Small intestine (tissue), 7 donors: ENCODE data around the gene ZNF609. TPM values are rescaled to one million over a fixed set of nuclear protein-coding genes. Genes with fewer than 3 reads are reported as not detected.
"Not testable (repeated sequence)": the region's sequence is repeated elsewhere in the genome, so short reads cannot be mapped to it uniquely, and the experiment has no call there.

Source experiments
- DNase-seq, 2 donors: peaks; one replicate each; pipeline versions ENCODE4 v3.0.0 to v3.0.0-alpha.2; 2013
- FAIRE-seq: peaks from 2 replicates; lab custom pipeline; 2012; peaks lifted over from hg19 to GRCh38; lab: Jason Lieb, UNC
- H3K27ac ChIP-seq, 3 donors: one replicate each; pipeline ENCODE4 v1.5.1; 2013; ENCODE audit warnings: low read length in 2 of 3, mild to moderate bottlenecking in 2 of 3, control low read depth in 1 of 3, inconsistent platforms in 1 of 3, low read depth in 1 of 3, moderate library complexity in 1 of 3
- H3K27me3 ChIP-seq, 3 donors: one replicate each; pipeline ENCODE4 v1.6.1; 2013; ENCODE audit warnings: low read length in 3 of 3, inconsistent platforms in 1 of 3; ENCODE audit not compliant: control insufficient read depth in 3 of 3, insufficient read depth in 3 of 3
- H3K36me3 ChIP-seq, 3 donors: one replicate each; pipeline ENCODE4 v1.6.1; 2013; ENCODE audit warnings: low read length in 3 of 3, inconsistent platforms in 1 of 3, low read depth in 1 of 3, mild to moderate bottlenecking in 1 of 3, moderate library complexity in 1 of 3; ENCODE audit not compliant: control insufficient read depth in 3 of 3, insufficient read depth in 2 of 3
- H3K4me1 ChIP-seq, 3 donors: one replicate each; pipeline ENCODE4 v1.6.1; 2013; ENCODE audit warnings: low read length in 2 of 3, inconsistent platforms in 1 of 3, low read depth in 1 of 3, mild to moderate bottlenecking in 1 of 3, moderate library complexity in 1 of 3; ENCODE audit not compliant: control insufficient read depth in 3 of 3, insufficient read depth in 2 of 3
- H3K4me3 ChIP-seq, 3 donors: one replicate each; pipeline ENCODE4 v1.5.1; 2013; ENCODE audit warnings: low read length in 3 of 3, control low read depth in 1 of 3, inconsistent platforms in 1 of 3, low read depth in 1 of 3, mild to moderate bottlenecking in 1 of 3, moderate library complexity in 1 of 3
- H3K9me3 ChIP-seq, 2 donors: one replicate each; pipeline ENCODE4 v1.6.1; 2013; ENCODE audit warnings: low read depth in 1 of 2, low read length in 1 of 2; ENCODE audit not compliant: control insufficient read depth in 2 of 2, insufficient read depth in 1 of 2
- WGBS, 3 donors: extraction: QIAGEN DNeasy Blood & Tissue Kit; methylation state at CpG; one replicate each; pipeline ENCODE4 v1.1.7; 2013; 5-methylcytosine and 5-hydroxymethylcytosine counted together
- polyA plus RNA-seq, 4 donors: library from polyadenylated mRNA; stranded (reverse) in 3 of 4; unstranded in 1 of 4; fragments of 200-250 nt in 3 of 4; fragments of 120-200 nt in 1 of 4; gene quantifications; one replicate each; pipeline versions ENCODE4 v1.2.1 to v1.2.3, GENCODE V29; 2013
- donor health status: healthy with polysubstance abuse.
- donor health status: control.
- donor health status: control.
- donor health status: Bipolar disorder and iron deficiency.
- donor health status: healthy.

ZNF609 gene
- polyA plus RNA-seq, 4 donors: 6.8 to 22.5 (median 8.4) TPM

- 71 to 77% (median 77%) methylated on average over 4 of the region's 4 CpGs for WGBS, 3 donors
- Histone ChIP-seq H3K4me3 (no peak overlapping the region), H3K27me3 (no peaks in the 10 kb centered on the region), H3K9me3 (no peaks in the 10 kb centered on the region), H3K27ac (no peak overlapping the region), H3K4me1 (peaks cover 0 to 6% (median 0%) of the 10 kb centered on the region in 3 donors), H3K36me3 (peaks cover 0 to 28% (median 0%) of the 10 kb centered on the region in 3 donors)
- FAIRE-seq (no peak), DNase-seq (no peak)
Observed at GRCh38 chr15:64480891-64481290, 20.5 kb downstream of the ZNF609 start.

- FAIRE-seq: no peak
Observed at GRCh38 chr15:64483749-64484148, 23.4 kb downstream of the ZNF609 start.

GRCh38 chr15:64485796-64486195, 25.4 kb downstream of the ZNF609 start:
- no peak for DNase-seq

More at GRCh38 chr15:64483749-64484148, 23.4 kb downstream of the ZNF609 start:
- H3K4me1 ChIP-seq: peaks cover 0 to 6% (median 0%) of the 10 kb centered on the region in 3 donors
- H3K9me3 ChIP-seq: no peaks in the 10 kb centered on the region
- H3K27ac ChIP-seq: no peak overlapping the region
- H3K27me3 ChIP-seq: no peaks in the 10 kb centered on the region
- no peak for DNase-seq
- H3K36me3 ChIP-seq: peaks cover 0 to 30% (median 0%) of the 10 kb centered on the region in 3 donors
- H3K4me3 ChIP-seq: no peak overlapping the region

GRCh38 chr15:64490598-64491259, 30.4 kb downstream of the ZNF609 start:
- H3K27me3 ChIP-seq: no peaks in the 10 kb centered on the region
- no peaks in the 10 kb centered on the region for H3K4me1 ChIP-seq
- H3K9me3 ChIP-seq: no peaks in the 10 kb centered on the region
- H3K27ac ChIP-seq: no peak overlapping the region
- FAIRE-seq (no peak), DNase-seq (no peak)
- H3K36me3 ChIP-seq: peaks cover 0 to 21% (median 0%) of the 10 kb centered on the region in 3 donors
- H3K4me3 ChIP-seq: no peak overlapping the region

More at GRCh38 chr15:64485796-64486195, 25.4 kb downstream of the ZNF609 start:
- Histone ChIP-seq H3K27me3 (no peaks in the 10 kb centered on the region), H3K4me3 (no peak overlapping the region), H3K4me1 (peaks cover 0 to 6% (median 0%) of the 10 kb centered on the region in 3 donors), H3K27ac (no peak overlapping the region), H3K36me3 (peaks cover 0 to 30% (median 0%) of the 10 kb centered on the region in 3 donors), H3K9me3 (no peaks in the 10 kb centered on the region)
- FAIRE-seq: no peak

- 80 to 91% (median 84%) methylated on average over 2 of the region's 2 CpGs for WGBS, 3 donors
- DNase-seq: no peak
- Histone ChIP-seq H3K27ac (no peak overlapping the region), H3K4me1 (no peaks in the 10 kb centered on the region), H3K36me3 (peaks cover 0 to 21% (median 0%) of the 10 kb centered on the region in 3 donors), H3K4me3 (no peak overlapping the region), H3K9me3 (no peaks in the 10 kb centered on the region), H3K27me3 (no peaks in the 10 kb centered on the region)
- FAIRE-seq: no peak
Observed at GRCh38 chr15:64493641-64494040, 33.3 kb downstream of the ZNF609 start.

- not testable (repeated sequence) for H3K27me3 ChIP-seq, FAIRE-seq, H3K27ac ChIP-seq, H3K9me3 ChIP-seq, H3K4me1 ChIP-seq, H3K4me3 ChIP-seq, DNase-seq
- H3K36me3 ChIP-seq: peaks cover 0 to 27% (median 4%) of the 10 kb centered on the region in 3 donors
- 95 to 99% (median 97%) methylated on average over 2 of the region's 2 CpGs for WGBS, 3 donors
Observed at GRCh38 chr15:64495968-64496367, 35.6 kb downstream of the ZNF609 start.

- WGBS, 3 donors: 49 to 53% (median 53%) methylated on average over 3 of the region's 3 CpGs
Observed at GRCh38 chr15:64500695-64501395, 40.5 kb downstream of the ZNF609 start.

GRCh38 chr15:64501396-64501715, 41.0 kb downstream of the ZNF609 start:
- DNase-seq: no peak
- no peak for FAIRE-seq
- H3K9me3 ChIP-seq: no peaks in the 10 kb centered on the region
- peaks cover 0 to 13% (median 9%) of the 10 kb centered on the region in 3 donors for H3K4me1 ChIP-seq
- WGBS, 3 donors: 75 to 92% (median 83%) methylated on average over 1 of the region's 1 CpG
- H3K4me3 ChIP-seq: no peak overlapping the region
- H3K27me3 ChIP-seq: no peaks in the 10 kb centered on the region
- H3K27ac ChIP-seq: no peak overlapping the region
- H3K36me3 ChIP-seq: peaks cover 3 to 36% (median 7%) of the 10 kb centered on the region in 3 donors

More at GRCh38 chr15:64500695-64501395, 40.5 kb downstream of the ZNF609 start:
- FAIRE-seq (no peak), DNase-seq (no peak)
- Histone ChIP-seq H3K4me3 (no peak overlapping the region), H3K36me3 (peaks cover 3 to 36% (median 7%) of the 10 kb centered on the region in 3 donors), H3K4me1 (peaks cover 0 to 13% (median 9%) of the 10 kb centered on the region in 3 donors), H3K27me3 (no peaks in the 10 kb centered on the region), H3K27ac (no peak overlapping the region), H3K9me3 (no peaks in the 10 kb centered on the region)
